ENCODE measurements around the gene SLIT3. TPM values are rescaled to one million over a fixed set of nuclear protein-coding genes. Genes with fewer than 3 reads are reported as not detected.

The SLIT3 gene
- total and polyA plus RNA-seq, 10 of the 15 experiments (the other 5 are each of a cell fraction or from before 2014, with no cell fraction given), result 0.05 TPM; not detected in 9

- POLR2A ChIA-PET, result no interaction called here
Measured at GRCh38 chr5:168660691-168661090, 640.2 kb downstream of the SLIT3 start.

More at GRCh38 chr5:168660691-168661090, 640.2 kb downstream of the SLIT3 start:
- no peaks in the 10 kb centered on the region for H3K4me1 ChIP-seq (ENCODE audit: control insufficient read depth, insufficient read depth, low read length)
- ATAC-seq, result no peak
- ChIA-PET RAD21 (ENCODE audit: unreplicated experiment) (no interaction called here), SMC1A (ENCODE audit: uncharacterized antibody, unreplicated experiment) (no interaction called here), CTCF (no interaction called here)
- in situ Hi-C loops (cut with MboI) (no loop called here), intact Hi-C loops (cut with micrococcal nuclease; ENCODE audit: unreplicated experiment) (no loop called here)
- no peaks in the 10 kb centered on the region for H3K79me2 ChIP-seq (ENCODE audit: control insufficient read depth, insufficient read depth, low read length)
- no peak for DNase-seq (ENCODE audit: low read depth, low spot score)
- no peaks in the 10 kb centered on the region; the same call in 1 of the 2 replicates for H4K20me1 ChIP-seq (ENCODE audit: control insufficient read depth, insufficient read depth)
- H3K27me3 ChIP-seq (replicated peaks in 1 of 2; ENCODE audit: control insufficient read depth in 2 of 2, insufficient read depth in 2 of 2, low read length in 1 of 2), result no peaks in the 10 kb centered on the region
- no TSS peak for BruUV-seq (replicated peaks)
- no peak overlapping the region for H3K4me2 ChIP-seq (ENCODE audit: control insufficient read depth, insufficient read depth)
- TF ChIP-seq SUZ12 (IDR thresholded peaks at IDR 0.05; ENCODE audit: unreplicated experiment), result no peak
- TF ChIP-seq, protein P1, sequence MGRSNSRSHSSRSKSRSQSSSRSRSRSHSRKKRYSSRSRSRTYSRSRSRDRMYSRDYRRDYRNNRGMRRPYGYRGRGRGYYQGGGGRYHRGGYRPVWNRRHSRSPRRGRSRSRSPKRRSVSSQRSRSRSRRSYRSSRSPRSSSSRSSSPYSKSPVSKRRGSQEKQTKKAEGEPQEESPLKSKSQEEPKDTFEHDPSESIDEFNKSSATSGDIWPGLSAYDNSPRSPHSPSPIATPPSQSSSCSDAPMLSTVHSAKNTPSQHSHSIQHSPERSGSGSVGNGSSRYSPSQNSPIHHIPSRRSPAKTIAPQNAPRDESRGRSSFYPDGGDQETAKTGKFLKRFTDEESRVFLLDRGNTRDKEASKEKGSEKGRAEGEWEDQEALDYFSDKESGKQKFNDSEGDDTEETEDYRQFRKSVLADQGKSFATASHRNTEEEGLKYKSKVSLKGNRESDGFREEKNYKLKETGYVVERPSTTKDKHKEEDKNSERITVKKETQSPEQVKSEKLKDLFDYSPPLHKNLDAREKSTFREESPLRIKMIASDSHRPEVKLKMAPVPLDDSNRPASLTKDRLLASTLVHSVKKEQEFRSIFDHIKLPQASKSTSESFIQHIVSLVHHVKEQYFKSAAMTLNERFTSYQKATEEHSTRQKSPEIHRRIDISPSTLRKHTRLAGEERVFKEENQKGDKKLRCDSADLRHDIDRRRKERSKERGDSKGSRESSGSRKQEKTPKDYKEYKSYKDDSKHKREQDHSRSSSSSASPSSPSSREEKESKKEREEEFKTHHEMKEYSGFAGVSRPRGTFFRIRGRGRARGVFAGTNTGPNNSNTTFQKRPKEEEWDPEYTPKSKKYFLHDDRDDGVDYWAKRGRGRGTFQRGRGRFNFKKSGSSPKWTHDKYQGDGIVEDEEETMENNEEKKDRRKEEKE (IDR thresholded peaks at IDR 0.05), result no peak
- no peak for TF ChIP-seq POLR2A (IDR thresholded peaks at IDR 0.05; ENCODE audit: low read depth, low read length)
- TF ChIP-seq, protein P2, sequence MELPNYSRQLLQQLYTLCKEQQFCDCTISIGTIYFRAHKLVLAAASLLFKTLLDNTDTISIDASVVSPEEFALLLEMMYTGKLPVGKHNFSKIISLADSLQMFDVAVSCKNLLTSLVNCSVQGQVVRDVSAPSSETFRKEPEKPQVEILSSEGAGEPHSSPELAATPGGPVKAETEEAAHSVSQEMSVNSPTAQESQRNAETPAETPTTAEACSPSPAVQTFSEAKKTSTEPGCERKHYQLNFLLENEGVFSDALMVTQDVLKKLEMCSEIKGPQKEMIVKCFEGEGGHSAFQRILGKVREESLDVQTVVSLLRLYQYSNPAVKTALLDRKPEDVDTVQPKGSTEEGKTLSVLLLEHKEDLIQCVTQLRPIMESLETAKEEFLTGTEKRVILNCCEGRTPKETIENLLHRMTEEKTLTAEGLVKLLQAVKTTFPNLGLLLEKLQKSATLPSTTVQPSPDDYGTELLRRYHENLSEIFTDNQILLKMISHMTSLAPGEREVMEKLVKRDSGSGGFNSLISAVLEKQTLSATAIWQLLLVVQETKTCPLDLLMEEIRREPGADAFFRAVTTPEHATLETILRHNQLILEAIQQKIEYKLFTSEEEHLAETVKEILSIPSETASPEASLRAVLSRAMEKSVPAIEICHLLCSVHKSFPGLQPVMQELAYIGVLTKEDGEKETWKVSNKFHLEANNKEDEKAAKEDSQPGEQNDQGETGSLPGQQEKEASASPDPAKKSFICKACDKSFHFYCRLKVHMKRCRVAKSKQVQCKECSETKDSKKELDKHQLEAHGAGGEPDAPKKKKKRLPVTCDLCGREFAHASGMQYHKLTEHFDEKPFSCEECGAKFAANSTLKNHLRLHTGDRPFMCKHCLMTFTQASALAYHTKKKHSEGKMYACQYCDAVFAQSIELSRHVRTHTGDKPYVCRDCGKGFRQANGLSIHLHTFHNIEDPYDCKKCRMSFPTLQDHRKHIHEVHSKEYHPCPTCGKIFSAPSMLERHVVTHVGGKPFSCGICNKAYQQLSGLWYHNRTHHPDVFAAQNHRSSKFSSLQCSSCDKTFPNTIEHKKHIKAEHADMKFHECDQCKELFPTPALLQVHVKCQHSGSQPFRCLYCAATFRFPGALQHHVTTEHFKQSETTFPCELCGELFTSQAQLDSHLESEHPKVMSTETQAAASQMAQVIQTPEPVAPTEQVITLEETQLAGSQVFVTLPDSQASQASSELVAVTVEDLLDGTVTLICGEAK (IDR thresholded peaks at IDR 0.05; ENCODE audit: borderline replicate concordance), result no peak
- TF ChIP-seq PML (IDR thresholded peaks at IDR 0.05; ENCODE audit: low read length), result no peak
- TF ChIP-seq USF2 (IDR thresholded peaks at IDR 0.05; ENCODE audit: borderline replicate concordance, low read depth, low read length), result no peak
- no peak for TF ChIP-seq TAF1 (IDR thresholded peaks at IDR 0.05; ENCODE audit: borderline replicate concordance, low read depth, low read length)
- no peak for TF ChIP-seq RUNX3 (IDR thresholded peaks at IDR 0.05; ENCODE audit: low read length)
- TF ChIP-seq BHLHE40 (IDR thresholded peaks at IDR 0.05; ENCODE audit: borderline replicate concordance in 1 of 2, low read depth in 2 of 2, low read length in 1 of 2), result no peak
- TF ChIP-seq, protein P3, sequence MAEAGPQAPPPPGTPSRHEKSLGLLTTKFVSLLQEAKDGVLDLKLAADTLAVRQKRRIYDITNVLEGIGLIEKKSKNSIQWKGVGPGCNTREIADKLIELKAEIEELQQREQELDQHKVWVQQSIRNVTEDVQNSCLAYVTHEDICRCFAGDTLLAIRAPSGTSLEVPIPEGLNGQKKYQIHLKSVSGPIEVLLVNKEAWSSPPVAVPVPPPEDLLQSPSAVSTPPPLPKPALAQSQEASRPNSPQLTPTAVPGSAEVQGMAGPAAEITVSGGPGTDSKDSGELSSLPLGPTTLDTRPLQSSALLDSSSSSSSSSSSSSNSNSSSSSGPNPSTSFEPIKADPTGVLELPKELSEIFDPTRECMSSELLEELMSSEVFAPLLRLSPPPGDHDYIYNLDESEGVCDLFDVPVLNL (IDR thresholded peaks at IDR 0.05; ENCODE audit: low read depth, low read length), result no peak
- TF ChIP-seq IRF4 (IDR thresholded peaks at IDR 0.05; ENCODE audit: low read depth, low read length), result no peak
- no peak for TF ChIP-seq RFX5 (IDR thresholded peaks at IDR 0.05; ENCODE audit: low read depth, low read length)
- no peaks in the 10 kb centered on the region for H3K36me3 ChIP-seq (ENCODE audit: control insufficient read depth in 2 of 2, insufficient read depth in 2 of 2, low read length in 1 of 2)
- no peak overlapping the region for H3K9ac ChIP-seq (ENCODE audit: control insufficient read depth, insufficient read depth, low read length)
- FAIRE-seq, result no peak
- WGBS (ENCODE audit: insufficient coverage, insufficient replicate concordance, low lambda C conversion rate, missing lambda C conversion rate), result 23% methylated on average over 4 of the region's 4 CpGs
- no peak overlapping the region for H3K27ac ChIP-seq (ENCODE audit: control insufficient read depth, insufficient read depth)
- H3K9me3 ChIP-seq (replicated peaks; ENCODE audit: control insufficient read depth, insufficient read depth, low read length), result no peaks in the 10 kb centered on the region
- no peak overlapping the region for H3K4me3 ChIP-seq
- no peak overlapping the region for H2AFZ ChIP-seq (ENCODE audit: control insufficient read depth, low read depth, low read length)
